ENCODE data around the gene LRP8.

LRP8 gene

DNA sequence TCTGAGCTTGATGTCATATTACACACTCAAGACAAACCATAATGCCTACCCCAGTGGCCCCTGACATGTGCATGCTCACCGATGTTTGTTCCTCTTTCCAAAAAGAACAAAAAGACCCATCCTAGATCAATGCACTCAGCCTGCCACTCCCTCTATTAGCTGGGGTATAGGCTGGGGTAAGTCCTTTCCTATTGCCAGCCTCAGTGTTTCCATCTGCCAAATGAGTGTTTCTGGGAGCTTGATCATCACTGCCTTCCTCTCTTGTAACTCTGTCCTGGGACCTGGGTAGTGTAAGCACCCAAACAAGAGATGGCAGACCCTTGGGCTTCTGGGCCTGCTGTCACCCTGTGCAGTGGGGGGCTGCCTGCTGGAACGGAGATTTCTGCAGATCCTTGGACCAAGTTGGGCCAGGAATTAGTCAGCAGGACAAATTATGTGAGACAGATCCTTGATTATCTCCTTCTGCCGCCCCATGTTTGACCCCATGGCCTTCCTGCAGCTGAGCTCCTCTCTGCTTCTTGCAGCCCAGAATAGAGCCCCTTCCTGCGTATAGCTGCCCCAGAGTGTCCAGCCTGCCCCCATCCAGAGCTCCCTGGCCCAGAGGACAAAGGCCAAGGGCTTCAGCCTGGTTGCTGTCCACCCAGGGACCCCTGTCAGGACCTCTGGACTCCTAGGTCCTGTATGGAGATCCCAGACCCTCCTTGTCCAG is 31.5 kb upstream of the LRP8 start:
- FAIRE-seq = no peak

DNA sequence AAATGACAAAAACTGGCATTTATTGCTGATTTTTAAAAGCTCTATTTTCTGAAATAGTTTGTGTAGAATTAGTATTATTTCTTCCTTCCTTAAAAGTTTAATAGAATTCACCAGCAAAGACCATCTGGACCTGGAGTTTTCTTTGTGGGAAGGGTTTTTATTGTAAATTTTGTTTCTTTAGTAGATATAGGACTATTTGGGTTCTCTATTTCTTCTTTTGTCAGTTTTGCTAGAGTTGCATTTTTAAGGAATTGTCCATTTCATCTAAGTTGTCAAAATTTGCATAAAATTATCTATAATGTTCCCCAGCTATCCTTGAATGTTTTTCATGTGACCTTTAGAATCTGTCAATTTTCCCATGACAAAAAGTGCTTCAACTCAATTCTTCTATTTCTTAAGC is 28.8 kb upstream of the LRP8 start:
- FAIRE-seq = no peak

GRCh38 chr1:53354119-53354518 is 26.2 kb upstream of the LRP8 start:
- FAIRE-seq = no peak

GRCh38 chr1:53352561-53352960 is 24.7 kb upstream of the LRP8 start:
- FAIRE-seq = no peak

DNA sequence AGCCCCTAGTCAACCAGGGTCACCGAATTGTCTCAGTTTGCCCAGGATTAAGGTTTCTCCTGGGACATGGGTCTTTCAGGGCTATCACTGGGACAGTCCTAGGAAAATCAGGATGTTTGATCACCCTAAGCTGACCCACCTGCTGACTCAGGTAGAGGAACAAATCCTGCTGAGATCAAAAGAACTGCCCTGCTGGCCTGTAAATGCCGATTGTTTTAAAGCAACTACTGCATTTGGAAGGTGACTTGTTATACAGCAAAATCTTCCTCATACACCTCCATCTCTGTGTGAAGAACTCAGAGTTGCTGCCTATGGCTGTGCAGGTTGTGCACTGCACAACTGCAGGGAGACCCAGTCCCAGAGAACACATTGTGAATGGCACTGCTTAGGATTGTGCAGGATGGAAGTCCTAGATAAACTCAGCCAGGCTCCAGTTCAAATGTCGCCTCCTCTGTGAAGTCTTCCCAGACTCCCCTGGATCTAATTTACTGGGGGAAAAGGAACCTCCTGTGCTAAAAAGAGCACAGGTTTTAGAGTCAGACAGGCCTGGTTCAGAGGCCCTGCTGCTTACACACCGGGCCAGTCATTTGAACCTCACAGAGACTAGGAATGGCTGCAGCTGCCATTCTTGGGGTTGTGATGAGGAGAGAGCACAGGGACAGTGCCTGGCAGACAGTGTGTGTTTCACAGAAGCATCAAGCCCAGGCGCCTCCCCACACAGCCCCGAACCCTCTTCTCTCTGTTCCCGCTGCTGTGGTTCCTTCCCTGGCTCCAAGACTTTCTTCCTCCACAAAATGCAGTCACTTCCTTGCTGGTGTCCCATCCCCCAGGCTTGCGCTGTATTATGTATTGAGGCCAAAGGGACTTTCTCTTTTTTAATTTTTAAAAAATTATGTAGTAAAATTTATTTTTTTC is 23.2 kb upstream of the LRP8 start:
- FAIRE-seq = no peak

GRCh38 chr1:53349968-53350852 is 22.3 kb upstream of the LRP8 start:
- FAIRE-seq = no peak

DNA sequence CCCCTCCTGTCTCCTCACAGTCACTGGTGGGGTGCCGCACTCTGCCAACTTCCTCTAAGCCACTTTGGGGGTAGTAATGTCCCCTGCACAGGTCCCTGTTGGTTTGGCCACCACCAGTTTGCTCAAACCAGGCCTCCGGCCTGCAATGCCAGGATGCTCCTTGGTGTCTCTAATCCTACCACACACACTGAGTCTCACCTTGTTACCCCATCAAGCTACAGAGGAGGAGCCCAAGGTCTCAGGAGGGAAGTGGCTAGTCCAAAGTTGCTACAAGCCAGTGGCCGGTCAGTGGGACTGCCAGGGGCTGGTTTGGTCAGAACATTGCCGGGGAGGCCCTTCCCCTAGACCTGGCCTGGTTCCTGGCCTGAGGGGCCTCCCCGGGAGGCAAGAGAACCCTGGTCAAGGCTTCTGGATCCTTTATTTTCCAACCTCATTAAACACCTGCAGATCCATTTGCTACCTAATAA is 21.5 kb upstream of the LRP8 start:
- FAIRE-seq = no peak

- no peak for FAIRE-seq
These were observed 20.9 kb upstream of the LRP8 start for GRCh38 chr1:53348486-53349368.

- FAIRE-seq = no peak
These were observed 18.9 kb upstream of the LRP8 start for GRCh38 chr1:53346814-53347176.

- no peak for FAIRE-seq
These were observed 18.3 kb upstream of the LRP8 start for GRCh38 chr1:53345996-53346813.

DNA sequence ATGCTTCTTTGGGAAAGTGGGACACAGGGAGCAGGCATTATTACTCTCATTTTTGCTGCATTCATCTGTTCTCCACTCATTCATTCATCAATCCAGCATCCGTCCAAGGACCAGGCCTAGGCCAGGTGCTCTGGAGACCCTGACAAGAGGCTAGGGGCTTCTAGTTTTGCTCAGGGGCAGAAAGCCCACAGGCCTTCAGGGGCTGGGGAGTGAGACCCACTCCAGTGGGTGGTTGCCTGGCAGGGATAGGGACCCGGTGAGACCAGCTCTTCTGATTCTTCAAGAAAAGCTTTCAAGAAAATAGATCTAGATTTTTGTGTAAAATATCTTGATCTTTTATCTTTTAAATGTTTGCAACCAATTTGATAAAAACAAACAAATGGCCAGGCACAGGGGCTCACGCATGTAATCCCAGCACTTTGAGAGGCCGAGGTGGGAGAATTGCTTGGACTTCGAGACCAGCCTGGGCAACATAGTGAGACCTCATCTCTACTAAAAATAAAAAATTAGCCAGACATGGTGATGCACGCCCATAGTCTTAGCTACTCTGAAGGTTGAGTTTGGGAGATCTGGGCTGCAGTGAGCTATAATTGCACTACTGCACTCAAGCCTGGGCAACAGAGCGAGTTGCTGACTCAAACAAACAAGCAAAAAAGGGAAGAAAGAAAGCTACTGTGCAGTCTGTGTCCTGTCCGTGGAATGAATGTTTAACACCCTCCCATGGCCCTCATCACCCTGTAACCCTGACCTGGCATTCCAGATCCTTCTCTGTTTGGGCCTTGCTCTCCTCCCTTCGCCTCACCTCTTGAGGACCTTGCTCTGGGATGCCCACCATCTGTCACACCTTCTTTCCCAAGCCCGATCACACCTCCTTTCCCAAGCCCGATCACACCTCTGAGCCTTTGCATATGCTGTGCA is 17.3 kb upstream of the LRP8 start:
- FAIRE-seq = no peak

- FAIRE-seq = no peak
These were observed 16.2 kb upstream of the LRP8 start for GRCh38 chr1:53343831-53344668.

DNA sequence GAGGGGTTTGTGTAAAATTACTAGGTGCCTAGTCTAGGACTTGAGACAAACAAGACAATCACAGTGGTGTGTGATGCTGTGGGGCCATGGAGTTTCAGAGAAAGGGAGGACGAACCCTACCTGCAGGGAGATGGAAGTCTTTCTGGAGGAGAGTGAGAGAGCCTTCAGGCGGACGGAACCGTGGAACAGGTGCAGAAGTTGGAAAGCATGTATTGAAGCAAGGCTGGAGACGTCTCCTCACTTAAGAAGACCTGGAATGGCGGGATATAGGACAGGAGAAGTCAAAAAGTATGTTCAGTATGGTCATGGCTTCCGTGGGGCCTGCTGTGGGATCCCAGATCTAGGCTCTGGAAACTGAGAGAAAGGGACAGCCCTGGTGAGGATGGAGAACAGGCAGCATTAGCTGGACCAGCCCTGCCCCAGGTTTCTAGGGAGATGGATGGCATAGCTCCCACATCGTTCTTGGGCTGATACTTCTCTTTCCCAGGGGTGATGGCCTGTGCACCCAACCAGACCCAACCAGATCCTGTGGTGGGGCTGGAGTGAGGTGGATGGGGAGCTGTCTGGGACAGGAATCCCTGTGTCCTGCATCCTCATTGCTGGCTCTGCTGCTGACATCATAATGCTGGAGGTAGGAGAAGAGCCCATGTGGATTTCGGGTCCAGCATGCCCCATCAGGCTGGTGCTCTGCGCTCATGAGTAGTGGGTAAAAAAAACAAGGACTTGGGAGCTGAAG is 15.0 kb upstream of the LRP8 start:
- no peak for FAIRE-seq

GRCh38 chr1:53341961-53342707 is 14.3 kb upstream of the LRP8 start:
- FAIRE-seq = no peak

DNA sequence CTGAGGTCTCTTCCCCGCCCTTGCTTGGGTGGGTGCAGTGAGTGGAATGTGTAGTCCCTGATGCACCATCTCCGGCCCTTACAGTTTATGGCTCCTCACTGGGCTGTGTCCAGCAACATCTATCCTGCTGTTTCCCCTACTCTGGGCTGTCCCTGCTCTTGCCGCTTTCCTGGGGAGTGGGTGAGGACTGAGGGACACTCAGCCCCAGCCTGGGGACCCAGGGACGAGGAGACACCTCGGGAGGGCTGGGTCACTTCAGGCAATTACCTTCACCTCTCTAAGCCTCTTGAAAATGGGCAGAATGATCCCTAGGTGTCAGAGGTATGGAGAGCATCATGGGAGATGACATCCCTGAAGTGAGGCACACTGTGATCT is 13.6 kb upstream of the LRP8 start:
- no peak for FAIRE-seq

- no peak for FAIRE-seq
These were observed 13.0 kb upstream of the LRP8 start for GRCh38 chr1:53340660-53341520.

Data from endometrium (tissue), 2 donors.